ENCODE measurements around the gene TNFRSF8.
"Not testable (repeated sequence)": the region's sequence is repeated elsewhere in the genome, so short reads cannot be mapped to it uniquely, and the experiment has no call there.

TNFRSF8 gene

DNA sequence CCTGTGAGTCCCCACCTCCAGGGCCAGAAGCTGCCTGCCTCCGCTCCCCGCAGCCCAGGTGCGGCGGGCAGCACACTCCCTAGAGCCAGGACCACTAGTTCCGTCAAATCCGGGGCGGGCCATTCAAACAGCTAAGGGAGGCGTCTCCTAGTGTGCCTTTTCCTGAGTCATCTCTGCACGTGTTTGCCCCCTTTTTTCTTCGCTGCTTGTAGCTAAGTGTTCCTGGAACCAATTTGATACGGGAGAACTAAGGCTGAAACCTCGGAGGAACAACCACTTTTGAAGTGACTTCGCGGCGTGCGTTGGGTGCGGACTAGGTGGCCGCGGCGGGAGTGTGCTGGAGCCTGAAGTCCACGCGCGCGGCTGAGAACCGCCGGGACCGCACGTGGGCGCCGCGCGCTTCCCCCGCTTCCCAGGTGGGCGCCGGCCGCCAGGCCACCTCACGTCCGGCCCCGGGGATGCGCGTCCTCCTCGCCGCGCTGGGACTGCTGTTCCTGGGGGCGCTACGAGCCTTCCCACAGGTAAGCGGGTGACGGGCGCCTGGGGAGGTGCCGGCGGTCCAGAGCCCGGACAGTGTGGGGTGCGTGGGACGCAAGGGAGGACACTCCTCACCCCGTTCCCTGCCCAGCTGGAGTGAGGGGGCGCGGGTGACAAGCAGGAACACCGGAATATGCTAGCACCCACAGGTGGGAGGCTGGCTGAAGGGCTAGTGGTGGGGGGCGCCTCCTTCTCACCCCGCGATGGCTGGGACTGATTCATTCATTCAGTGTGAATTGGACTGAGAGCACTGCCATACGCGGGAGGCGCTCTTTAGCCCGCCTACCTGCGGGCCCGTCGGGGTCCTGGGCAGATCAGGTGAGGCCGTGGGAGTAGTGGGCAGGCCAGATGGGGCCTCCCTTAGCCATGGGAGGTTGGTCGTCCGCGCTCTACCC is at the start of gene TNFRSF8:
Gene TNFRSF8 (plus strand): TSS at position 163 of the 932 bp plus-strand sequence. CDS start 296 bp downstream, at position 459.
- DNase-seq (ENCODE audit: low read depth), result no peak

DNA sequence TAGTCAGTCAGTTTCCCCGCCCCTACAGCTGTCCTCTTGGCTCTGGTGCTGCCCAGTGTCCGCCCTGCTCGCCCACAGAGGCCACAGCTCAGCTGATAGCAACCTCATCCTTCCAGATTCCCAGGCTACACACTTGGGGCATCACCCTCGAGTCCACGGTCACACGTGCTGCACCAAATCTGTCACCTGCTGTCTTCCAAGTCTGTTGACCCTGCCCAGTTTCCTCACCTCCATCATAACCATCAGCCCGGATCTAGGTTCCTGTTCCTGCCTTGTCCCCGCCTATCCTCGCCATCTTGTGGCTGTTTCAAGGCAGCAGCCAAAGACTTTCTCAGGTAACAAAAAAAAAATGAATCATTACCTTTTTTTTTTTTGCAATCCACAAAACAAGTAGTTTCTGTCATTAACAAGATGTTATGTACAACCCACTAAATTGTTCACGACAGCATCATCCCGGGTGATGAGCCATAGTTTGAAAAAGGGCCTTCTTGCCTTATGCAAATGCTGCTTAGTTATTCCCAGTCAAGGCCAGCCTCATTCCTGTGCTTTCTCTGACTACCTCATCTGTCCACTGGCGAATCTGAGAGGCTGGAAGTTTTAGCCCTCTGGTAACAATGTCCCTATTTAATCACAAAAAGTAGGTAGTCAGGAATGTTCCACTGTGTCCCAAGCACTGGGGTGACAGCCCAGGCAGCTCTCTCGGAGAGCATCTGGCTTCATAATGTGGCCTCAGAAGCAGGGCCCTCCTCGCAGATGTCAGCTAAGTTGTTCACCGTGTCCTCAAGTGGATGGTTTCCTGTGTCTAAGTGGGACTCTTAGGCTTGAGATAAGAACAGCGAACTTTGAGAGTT is 48.7 kb upstream of the TNFRSF8 start:
- no peak for DNase-seq (ENCODE audit: low read depth)

DNA sequence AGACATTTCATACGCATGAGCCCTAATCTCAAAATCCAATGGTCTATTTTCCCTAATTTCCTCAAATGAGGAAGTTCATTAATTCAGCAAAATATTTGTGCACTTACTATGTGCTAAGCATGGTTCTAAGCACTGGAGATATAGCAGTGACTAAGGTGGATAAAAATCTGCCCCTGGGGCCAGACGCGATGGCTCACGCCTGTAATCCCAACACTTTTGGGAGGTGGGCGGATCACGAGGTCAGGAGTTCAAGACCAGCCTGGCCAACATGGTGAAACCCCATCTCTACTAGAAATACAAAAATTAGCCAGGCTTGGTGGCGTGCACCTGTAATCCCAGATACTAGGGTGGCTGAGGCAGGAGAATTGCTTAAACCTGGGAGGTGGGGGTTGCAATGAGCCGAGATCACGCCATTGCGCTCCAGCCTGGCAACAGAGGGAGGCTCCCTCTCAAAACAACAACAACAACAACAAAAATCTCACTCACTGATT is 48.1 kb upstream of the TNFRSF8 start:
- DNase-seq (ENCODE audit: low read depth), result no peak

DNA sequence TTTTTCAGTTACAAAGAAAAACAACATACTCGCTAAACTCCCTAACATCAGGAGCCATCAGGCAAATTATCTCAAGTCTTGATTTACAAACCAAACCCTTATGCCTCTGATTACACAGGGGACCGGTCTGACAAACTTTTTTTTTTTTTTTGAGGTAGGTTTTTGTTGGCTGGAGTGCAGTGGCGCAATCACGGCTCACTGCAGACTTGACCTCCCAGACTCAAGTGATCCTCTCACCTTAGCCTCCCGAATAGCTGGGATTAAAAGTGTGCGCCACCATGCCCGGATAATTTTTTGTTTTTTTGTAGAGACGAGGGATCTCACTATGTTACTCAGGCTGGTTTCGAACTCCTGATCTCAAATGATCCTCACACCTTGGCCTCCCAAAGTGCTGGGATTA is 47.6 kb upstream of the TNFRSF8 start:
- no peak for DNase-seq (ENCODE audit: low read depth)

DNA sequence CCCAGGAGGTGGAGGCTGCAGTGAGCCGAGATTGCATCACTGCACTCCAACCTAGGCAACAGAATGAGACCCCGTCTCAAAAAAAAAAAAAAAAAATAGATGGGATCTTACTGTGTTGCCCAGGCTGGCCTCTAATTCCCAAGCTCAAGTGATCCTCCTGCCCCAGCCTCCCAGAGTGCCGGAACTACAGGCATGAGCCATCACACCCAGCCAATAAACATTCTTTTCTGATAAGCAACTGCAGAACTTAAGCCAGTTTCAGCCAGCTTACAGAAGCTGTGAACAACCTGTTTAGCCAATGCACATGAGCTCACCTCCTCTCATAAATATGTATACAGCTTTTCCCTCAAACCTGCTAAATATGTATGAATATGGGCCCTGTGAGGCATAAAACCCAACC is 46.9 kb upstream of the TNFRSF8 start:
- DNase-seq (ENCODE audit: low read depth), result no peak

DNA sequence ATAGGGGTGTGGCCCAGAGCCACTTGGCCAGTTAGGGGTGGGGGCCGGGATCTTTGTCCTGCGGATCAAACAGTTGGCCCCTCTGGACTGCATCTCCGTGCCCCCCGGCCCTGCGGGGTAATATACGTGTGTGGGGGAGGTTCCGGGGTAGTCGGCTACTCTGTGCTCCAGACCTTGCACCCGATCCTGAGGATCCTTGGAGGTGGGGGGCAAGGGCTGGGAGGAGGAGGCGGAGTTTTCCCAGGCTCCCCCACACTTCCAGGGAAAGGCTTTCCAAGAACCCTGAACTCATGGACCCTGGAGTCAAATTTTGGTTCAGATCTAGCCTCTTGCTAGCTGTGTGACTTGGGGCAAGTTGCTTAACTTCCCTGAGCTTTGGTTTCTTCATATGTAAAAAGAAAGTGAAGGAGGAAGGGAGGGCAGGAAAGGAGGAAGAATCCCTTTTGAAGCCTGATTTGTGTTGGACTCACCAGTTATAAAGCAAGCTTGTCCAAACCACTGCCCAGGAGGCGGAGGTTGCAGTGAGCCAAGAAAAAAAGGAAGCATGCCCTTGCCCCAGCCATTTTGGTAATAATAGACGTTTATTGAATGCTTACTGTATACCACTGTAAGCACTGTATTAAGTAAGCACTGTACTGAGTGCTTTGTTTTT is 43.1 kb upstream of the TNFRSF8 start:
- DNase-seq (ENCODE audit: low read depth), result no peak

DNA sequence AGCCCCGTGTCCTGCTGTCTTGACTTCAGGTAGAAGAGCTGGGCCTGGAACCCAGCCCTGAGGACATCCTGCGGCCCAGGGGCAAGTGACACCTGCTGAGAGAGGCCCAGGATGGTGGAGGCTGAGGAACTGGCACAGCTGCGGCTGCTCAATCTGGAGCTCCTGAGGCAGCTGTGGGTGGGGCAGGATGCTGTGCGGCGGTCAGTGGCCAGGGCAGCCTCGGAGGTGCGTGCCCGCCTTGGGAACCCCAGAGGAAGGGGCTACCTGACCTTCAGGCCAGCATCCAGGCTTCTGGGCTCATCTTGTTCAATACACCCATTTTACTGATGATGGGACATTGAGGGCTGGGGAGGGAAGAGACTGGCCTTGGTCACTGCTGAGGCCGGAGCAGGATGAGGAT is 41.5 kb upstream of the TNFRSF8 start:
- no peak for DNase-seq (ENCODE audit: low read depth)

DNA sequence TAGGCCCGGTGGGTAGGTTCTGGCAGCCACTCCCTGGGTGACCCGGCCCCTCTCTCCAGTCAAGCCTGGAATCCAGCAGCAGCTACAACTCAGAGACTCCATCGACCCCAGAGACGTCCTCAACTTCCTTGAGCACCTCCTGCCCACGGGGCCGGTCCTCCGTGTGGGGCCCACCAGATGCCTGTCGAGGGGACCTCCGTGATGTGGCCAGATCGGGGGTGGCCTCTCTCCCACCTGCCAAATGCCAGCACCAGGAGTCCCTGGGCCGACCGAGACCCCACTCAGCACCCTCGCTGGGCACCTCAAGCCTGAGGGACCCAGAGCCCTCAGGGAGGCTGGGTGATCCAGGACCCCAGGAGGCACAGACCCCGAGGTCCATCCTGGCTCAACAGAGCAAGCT is 41.1 kb upstream of the TNFRSF8 start:
- DNase-seq (ENCODE audit: low read depth), result no peak

DNA sequence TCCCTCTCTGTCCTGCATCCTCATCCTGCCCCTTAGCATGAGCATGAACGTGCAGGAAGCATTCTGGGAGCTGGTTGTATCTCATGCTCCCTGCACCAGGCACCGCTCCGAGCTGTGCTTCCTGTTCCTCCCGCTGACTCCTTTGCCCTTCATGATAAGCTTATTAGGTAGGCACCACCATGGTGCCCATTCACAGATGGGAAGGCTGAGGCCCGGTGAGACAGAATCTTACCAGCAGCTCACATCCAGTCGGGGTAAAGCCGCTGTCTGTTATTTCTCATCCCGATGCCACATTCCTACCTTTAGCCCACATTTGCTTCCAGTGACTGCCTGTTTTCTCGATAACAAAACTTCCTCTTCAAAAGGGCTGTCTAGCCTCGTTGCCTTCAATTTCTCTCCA is 36.5 kb upstream of the TNFRSF8 start:
- DNase-seq (ENCODE audit: low read depth), result no peak

DNA sequence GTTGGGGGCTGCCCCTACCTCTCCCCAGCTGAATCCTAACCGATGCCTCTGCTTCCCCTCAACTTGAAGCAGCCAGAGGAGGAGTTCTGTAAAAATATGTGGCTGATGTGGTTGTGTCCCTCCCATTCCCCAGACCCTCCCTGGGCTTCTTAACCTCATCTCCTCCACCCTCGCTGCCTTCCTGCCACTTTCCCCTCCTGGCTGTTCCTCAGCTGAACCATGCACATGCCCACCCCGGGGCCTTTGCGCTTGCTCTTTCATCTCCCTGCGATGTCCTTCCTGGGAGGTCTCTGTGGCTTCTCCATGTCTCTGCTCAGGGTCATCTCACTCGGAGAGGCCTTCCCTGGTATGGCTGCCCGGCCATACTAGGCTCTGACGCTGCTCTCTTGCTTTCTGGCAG is 34.9 kb upstream of the TNFRSF8 start:
- DNase-seq (ENCODE audit: low read depth), result no peak

DNA sequence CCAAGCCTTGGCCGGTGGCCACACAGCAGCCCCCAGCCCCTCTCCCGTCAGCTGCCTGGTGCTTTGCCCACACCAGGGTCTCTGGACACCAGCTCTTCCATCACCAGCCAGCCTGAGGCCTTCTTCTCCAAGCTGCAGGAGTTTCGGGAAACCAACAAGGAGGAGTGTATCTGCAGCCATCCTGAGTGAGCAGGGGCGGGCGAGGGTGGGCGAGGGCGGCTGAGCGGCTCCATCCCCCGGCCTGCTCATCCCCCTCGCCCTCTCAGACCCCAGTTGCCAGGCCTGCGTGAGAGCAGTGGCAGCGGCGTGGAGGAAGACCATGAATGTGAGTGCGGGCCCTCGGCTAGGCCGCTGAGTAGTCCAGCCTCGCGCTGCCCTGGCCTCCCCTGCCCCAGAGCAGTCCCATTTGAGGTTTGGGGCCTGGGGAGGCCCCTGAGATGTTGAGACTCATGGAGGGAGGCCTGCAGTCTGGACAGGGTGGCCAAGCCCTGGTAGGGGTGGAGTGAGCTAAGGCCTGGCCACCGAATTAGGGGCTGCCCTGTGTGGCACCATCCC is 34.1 kb upstream of the TNFRSF8 start:
- DNase-seq (ENCODE audit: low read depth), result no peak

DNA sequence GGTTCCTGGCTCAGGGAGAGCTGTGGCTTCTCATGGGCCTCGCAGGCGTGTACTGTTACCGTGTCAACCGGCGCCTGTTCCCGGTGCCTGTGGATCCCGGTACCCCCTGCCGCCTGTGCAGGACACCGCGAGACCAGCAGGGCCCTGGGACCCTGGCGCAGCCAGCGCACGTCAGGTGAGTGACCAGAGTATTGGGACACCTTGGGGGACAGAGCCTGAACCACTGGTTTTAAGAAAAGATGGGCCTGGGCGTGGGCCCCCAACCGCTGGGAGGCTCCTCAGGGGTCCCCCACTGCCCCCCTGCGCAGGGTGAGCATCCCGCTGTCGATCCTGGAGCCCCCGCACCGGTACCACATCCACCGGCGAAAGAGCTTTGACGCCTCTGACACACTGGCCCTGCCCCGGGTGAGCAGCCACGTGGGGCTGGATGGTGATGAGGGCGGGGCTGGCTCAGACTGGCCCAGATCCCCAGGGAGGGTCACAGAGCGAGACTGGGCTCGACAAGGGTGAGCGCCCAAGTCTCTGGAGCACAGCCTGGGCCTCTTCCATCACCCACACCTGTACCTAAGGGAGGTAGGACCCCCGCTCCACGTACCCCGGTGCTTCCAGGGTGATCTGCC is 33.3 kb upstream of the TNFRSF8 start:
- no peak for DNase-seq (ENCODE audit: low read depth)

DNA sequence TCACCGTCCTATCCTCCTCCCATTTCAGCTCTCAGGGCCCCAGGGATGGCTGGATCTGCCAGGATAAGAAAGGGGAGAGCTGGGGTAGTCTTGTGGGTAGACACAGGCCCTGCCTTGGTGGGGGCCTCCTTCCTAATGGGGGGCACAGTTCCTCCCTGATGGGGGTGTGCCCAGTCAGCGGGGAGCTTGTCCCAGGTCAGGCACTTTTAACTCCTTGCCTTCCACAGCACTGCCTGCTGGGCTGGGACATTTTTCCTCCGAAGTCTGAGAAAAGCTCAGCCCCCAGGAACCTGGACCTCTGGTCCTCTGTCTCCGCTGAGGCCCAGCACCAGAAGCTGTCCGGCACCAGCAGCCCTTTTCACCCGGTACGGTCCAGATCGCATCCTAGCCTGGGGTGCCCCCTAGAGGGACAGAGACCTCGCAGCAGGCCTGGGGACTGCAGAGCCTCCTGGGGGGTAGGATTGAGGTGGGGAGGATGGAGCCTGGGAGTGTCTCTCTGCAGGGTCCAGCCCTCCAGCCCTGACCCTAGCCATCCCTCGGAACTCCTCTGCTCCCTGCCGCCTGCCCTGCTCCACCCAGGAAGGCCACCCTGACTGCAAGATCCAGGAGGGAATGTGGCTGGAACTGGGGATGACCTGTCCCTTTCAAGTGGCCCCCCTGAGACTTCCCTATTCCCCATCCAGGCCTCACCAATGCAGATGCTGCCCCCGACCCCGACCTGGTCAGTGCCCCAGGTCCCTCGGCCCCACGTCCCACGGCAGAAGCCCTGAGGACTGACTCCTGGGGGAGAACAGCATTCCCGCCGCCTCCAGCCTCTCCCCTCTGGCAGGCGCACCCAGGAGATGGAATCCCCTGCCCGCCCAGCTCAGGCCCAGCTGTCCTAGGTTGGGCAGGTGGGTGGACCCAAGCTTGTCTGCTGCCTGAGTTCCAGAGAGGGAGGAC is 31.8 kb upstream of the TNFRSF8 start:
- DNase-seq (ENCODE audit: low read depth), result no peak

DNA sequence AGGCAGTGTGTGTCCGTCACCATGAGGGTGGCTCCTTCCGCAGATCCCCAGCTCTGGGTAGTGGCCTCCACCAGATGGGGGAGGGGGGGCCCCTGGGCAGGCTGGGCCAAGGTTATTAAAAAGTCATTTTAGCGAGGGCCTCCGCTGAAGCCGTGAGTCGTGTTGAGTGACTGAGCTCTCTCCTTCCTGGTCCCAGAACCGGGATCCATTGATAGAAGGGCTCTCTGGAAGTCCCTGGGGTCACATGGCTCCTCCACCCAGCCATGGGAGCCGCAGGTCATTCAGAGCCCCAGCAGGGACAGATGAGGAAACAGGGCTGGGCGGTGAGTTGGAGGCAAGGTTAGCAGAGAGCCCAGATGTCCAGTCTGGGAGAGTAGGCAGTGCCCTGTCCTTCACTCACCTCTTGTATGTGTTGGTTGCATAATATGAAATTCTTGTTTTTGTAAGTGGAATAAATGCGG is 30.9 kb upstream of the TNFRSF8 start:
- no peak for DNase-seq (ENCODE audit: low read depth)

DNA sequence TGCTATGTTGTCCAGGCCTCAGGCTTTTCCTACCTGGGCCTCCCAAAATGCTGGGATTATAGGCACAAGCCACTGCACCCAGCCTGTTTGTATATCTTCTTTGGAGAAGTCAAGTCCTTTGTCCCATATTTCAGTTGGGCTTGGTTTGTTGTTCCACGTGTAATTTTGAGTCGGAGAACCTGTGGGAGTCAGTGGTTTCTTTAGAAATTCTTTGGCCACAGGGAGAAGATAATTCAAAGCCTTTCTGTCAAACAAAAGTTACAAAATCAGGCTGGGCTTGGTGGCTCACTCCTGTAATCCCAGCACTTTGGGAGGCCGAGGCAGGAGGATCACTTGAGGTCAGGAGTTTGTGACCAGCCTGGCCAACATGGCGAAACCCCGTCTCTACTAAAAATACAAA is 29.7 kb upstream of the TNFRSF8 start:
- not testable (repeated sequence) for DNase-seq (ENCODE audit: low read depth)

DNA sequence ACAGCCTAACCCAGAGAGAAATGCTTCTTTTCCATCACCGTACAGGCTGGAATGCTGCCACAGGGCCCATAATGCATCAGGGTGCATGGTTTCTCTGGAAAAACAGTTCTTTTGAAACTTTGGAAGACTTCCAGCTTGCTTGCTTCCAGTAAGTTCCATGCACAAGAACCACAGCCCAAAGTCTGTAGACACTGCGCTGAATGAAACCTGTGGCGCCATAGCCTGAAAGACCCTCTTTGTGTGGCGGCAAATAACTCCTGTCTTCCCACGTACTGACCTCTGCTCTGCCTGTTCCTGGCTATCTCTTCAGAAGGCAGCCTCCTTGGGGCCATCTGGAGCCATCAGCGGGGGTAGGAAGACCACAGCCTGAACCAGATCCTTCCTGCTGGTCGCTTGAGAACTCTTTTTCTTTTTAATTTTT is 28.7 kb upstream of the TNFRSF8 start:
- DNase-seq (ENCODE audit: low read depth), result no peak

DNA sequence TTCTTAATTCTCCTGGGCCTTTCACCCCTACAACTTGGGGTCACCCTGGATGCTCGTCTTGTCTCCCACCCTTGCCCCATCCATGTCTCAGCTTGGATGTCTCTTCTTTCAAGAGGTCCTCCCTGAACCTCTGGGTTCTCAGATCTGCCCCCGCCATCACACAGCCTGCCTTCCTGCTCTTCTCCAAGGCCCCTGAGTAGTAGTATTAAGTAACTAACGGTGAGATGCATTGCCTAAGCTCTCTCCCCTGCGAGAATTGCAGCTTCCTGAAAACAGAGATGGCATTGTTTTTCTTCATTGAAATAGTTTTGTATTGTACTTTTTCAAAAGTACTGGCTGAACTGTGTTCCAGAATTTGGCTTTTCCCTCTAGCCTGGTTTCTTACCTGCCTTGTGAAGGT is 27.8 kb upstream of the TNFRSF8 start:
- no peak for DNase-seq (ENCODE audit: low read depth)

DNA sequence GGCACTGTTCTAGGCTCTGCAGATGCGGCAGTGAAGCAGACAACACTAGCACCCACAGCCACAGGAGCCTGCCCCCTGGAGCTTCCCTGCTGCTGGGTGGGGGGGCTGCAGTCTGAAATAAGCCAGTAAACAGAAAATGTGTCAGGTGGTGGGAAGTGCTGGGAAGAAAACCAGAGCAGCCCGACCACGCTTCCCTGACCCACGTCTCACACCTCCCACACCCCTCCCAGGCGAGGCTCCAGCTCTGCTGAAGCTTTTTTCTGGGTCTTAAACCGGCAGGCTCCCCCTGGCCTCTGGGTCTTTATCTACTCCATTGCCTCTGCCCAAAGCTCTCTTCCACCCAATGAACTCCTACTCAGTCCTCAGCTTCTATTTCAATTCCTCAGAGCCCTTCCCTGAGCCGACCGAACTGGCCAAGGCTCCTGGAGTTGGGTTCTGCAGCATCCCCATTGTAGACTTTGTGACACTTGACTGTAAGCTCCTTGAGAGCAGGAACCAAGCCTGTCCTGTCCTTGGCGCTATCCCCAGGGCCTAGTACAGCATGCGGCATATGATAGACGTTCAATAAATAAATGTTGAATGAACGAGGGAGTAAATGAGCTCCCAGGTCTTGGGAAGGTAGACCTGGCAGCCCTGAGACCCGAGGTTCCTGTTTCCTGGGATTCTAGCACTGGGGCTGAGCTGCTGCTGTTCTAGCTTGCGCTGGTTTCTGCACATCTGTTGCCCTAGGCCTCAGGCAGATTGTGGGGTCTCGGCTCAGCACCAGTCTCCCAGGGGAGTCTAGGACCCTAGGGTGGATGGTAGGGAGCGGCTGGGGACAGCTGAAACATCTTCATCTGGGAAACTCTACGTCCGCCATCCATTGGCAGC is 25.4 kb upstream of the TNFRSF8 start:
- no peak for DNase-seq (ENCODE audit: low read depth)

Measured in stromal cell of bone marrow (primary cell).